Left ventricle myocardium inferior (tissue), 1 donor: ENCODE results near the gene TPM4. TPM values are rescaled to one million over a fixed set of nuclear protein-coding genes. Genes with fewer than 3 reads are reported as not detected.
"Not testable (repeated sequence)": the region's sequence is repeated elsewhere in the genome, so short reads cannot be mapped to it uniquely, and the experiment has no call there.

Source experiments
- DNase-seq: peaks from one replicate; pipeline ENCODE4 v3.0.0-alpha.2; 2020
- H3K27ac ChIP-seq: fragments of 200-600 bp; replicated peaks from 2 replicates; pipeline ENCODE4 v1.8.0; 2021
- H3K27me3 ChIP-seq: fragments of 200-600 bp; 2 replicates; pipeline ENCODE4 v1.8.0; 2021; ENCODE audit warnings: low read depth
- H3K36me3 ChIP-seq: fragments of 200-600 bp; 2 replicates; pipeline ENCODE4 v1.8.0; 2021
- H3K4me1 ChIP-seq: fragments of 200-600 bp; 2 replicates; pipeline ENCODE4 v1.8.0; 2021
- H3K4me3 ChIP-seq: fragments of 200-600 bp; 2 replicates; pipeline ENCODE4 v1.8.0; 2021; ENCODE audit warnings: mild to moderate bottlenecking, moderate library complexity
- H3K9me3 ChIP-seq: fragments of 200-600 bp; replicated peaks from 2 replicates; pipeline ENCODE4 v1.8.0; 2021
- intact Hi-C: fragments of 100-400 bp; cut with micrococcal nuclease; formaldehyde crosslinking; loops from one replicate; pipeline ENCODE4 v1.11.0; 2022
- long read RNA-seq: library from polyadenylated mRNA; unstranded; transcript quantifications from one replicate; pipeline ENCODE4 v2.0.0, GENCODE V29; 2021
- total RNA-seq: library from RNA; stranded (reverse); fragmentation: NEBNext Ultra II Directional; extraction: Animal tissue kit (Norgen Biotek cat#: 25700); gene quantifications from one replicate; pipeline ENCODE4 v1.2.1, GENCODE V29; 2021
- TF ChIP-seq, protein P1 (sequence below): fragments of 200-600 bp; IDR thresholded peaks from 2 replicates; pipeline ENCODE4 v1.8.0; 2021; ENCODE audit warnings: antibody characterized with exemption, mild to moderate bottlenecking, borderline replicate concordance
- donor health status: DM: no; HTN: yes; CAD: no; lungs with severe emphysema.

The TPM4 gene
- 69.6 TPM for total RNA-seq
- long read RNA-seq, transcript TPM4-201 (8 exons, 2,666 nt) = major isoform, 158 of 195 reads
- long read RNA-seq, partial matches to known transcripts = 19 of 195 reads
- long read RNA-seq, other reads (novel, unspliced or antisense) = 14 of 195 reads

DNA sequence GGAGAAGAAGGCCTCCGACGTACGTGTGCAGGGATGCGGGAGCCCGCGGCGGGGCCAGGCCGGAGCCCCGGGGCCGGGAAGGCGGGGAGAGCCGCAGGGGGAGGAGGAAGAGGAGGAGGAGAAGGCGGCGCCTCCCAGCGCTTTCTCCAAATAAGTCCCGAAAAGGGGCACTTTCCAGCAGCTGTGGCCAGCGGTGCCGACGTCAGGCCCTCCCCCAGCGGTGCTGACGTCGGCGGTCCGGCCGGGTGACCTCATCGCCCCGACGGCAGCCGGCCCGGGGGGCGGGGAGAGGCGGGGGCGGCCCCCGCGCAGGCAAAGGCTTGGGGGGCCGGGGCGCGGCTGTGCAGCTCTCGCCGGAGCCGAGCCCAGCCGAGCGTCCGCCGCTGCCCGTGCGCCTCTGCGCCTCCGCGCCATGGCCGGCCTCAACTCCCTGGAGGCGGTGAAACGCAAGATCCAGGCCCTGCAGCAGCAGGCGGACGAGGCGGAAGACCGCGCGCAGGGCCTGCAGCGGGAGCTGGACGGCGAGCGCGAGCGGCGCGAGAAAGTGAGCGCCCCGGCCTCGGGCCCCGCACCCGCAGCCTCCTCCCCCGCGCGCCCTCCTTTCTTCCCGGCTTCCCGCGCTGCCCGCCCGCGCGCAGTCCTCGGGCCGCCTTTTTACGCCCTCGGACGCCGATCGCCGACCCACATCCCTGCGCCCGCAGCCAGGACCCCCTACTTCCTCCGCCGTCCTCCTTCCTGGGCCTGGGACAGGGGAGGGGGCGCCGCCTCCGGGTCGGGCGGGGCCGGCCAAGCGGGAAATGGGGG, at the start of gene TPM4:
TSS of gene TPM4 (plus strand) at position 342 of the 804 bp plus-strand sequence. CDS start at position 413, 71 bp downstream.
- DNase-seq = peak; percentile 93
- H3K9me3 ChIP-seq = no peaks in the 10 kb centered on the region
- H3K27ac ChIP-seq = peak within 1 kb of the TSS; percentile 97
- TF ChIP-seq, protein P1, sequence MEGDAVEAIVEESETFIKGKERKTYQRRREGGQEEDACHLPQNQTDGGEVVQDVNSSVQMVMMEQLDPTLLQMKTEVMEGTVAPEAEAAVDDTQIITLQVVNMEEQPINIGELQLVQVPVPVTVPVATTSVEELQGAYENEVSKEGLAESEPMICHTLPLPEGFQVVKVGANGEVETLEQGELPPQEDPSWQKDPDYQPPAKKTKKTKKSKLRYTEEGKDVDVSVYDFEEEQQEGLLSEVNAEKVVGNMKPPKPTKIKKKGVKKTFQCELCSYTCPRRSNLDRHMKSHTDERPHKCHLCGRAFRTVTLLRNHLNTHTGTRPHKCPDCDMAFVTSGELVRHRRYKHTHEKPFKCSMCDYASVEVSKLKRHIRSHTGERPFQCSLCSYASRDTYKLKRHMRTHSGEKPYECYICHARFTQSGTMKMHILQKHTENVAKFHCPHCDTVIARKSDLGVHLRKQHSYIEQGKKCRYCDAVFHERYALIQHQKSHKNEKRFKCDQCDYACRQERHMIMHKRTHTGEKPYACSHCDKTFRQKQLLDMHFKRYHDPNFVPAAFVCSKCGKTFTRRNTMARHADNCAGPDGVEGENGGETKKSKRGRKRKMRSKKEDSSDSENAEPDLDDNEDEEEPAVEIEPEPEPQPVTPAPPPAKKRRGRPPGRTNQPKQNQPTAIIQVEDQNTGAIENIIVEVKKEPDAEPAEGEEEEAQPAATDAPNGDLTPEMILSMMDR = no peak
- no peaks in the 10 kb centered on the region for H3K27me3 ChIP-seq
- peaks cover 66% of the 10 kb centered on the region for H3K4me1 ChIP-seq
- H3K4me3 ChIP-seq = peak within 1 kb of the TSS; percentile 84
- peaks cover 3% of the 10 kb centered on the region for H3K36me3 ChIP-seq
- intact Hi-C loops = no loop called here

DNA sequence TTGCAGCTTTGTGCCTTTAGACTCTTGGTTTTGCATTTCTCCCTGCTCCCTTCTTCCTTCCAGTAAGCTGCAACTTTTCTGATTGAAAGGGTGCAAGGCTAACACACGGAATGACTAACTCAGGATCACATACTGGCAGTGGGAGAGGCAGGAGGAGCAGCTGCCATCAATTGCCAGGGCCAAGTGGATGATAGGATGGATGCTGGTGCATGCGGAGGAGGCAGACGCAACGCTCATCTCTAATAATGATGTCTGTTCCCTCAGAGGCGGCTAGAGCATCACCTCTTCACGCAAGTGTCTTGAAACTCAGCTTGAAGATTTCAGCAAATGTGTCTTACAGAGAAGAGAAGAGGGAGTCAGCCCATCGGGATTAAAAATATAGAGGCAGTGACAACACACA, 49.5 kb upstream of the TPM4 start:
- Histone ChIP-seq H3K9me3 (no peaks in the 10 kb centered on the region), H3K4me1 (no peaks in the 10 kb centered on the region), H3K36me3 (no peaks in the 10 kb centered on the region), H3K4me3 (no peak overlapping the region), H3K27ac (no peak overlapping the region), H3K27me3 (peaks cover 40% of the 10 kb centered on the region)
- DNase-seq = no peak
- TF ChIP-seq, protein P1 = no peak
- intact Hi-C loops = no loop called here

DNA sequence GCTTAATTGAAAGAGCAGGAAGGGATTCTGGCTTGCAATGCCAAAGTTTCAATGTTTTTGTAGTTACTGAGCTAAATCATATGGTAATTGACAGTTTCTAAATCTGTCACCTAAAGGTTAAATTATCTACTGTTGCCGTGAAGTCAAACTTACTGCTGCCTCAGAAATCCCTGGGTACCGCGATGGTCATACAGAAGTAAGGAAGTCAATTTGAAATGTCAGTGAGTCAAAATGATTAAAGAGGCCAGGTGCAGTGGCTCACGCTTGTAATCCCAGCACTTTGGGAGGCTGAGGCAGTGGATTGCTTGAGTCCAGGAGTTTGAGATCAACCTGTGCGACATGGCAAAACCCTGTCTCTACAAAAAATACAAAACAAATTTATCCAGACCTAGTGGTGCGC, 48.8 kb upstream of the TPM4 start:
- intact Hi-C loops = no loop called here
- TF ChIP-seq, protein P1 = no peak
- no peak overlapping the region for H3K27ac ChIP-seq
- peaks cover 33% of the 10 kb centered on the region for H3K27me3 ChIP-seq
- DNase-seq = no peak
- no peaks in the 10 kb centered on the region for H3K4me1 ChIP-seq
- no peak overlapping the region for H3K4me3 ChIP-seq
- H3K36me3 ChIP-seq = no peaks in the 10 kb centered on the region
- no peaks in the 10 kb centered on the region for H3K9me3 ChIP-seq

DNA sequence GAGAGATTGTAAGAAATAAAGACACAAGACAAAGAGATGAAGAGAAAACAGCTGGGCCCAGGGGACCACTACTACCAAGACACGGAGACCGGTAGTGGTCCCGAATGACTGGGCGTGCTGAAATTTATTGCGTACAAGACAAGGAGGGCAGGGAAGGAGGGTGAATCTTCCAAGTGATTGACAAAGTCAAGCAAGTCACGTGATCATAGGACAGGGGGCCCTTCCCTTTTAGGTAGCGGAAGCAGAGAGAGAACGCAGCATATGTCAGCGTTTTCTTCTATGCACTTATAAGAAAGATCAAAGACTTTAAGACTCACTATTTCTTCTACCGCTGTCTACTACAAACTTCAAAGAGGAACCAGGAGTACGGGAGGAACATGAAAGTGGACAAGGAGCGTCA, 46.1 kb upstream of the TPM4 start:
- H3K27ac ChIP-seq, H3K4me3 ChIP-seq, DNase-seq, H3K4me1 ChIP-seq, H3K36me3 ChIP-seq, intact Hi-C loops, H3K9me3 ChIP-seq: not testable (repeated sequence)
- H3K27me3 ChIP-seq = peaks cover 11% of the 10 kb centered on the region

DNA sequence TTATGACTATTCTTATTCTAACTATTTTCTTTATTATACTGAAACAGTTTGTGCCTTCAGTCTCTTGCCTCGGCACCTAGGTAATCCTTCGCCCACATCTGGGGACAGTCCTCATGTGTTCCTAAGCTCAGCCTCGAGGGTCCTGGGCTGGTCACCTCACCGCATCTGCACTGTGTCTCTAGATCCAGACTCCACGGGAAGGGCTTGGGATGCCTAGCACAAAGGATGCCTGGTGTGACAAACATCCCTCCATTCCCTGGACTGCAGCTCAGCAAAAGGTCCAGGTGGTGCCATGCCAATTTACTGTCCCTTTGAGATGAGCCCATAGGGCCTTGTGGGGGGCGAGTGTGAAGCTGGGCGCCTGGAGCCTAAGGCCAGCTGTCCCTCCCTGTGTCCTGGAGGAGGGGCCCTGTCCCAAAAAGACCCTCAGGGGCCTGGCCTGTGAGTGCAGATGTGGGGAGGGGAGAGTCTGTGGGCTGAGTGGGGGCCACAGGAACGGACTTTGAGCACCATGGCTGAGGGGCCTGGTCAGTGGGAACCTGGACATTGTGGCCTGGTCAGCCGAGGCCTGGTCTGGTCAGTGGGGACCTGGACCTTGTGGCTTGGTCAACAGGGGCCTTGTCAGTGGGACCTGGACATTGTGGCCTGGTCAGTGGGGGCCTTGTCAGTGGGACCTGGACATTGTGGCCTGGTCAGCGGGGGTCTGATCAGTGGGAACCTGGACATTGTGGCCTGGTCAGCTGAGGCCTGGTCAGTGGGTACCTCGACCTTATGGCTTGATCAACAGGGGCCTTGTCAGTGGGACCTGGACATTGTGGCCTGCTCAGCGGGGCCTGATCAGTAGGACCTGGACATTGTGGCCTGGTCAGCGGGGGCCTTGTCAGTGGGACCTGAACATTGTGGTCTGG, 45.1 kb upstream of the TPM4 start:
- Histone ChIP-seq H3K36me3 (no peaks in the 10 kb centered on the region), H3K27ac (no peak overlapping the region), H3K9me3 (no peaks in the 10 kb centered on the region), H3K27me3 (peaks cover 9% of the 10 kb centered on the region), H3K4me1 (no peaks in the 10 kb centered on the region), H3K4me3 (no peak overlapping the region)
- intact Hi-C loops = no loop called here
- TF ChIP-seq, protein P1 = no peak
- DNase-seq = no peak
